Right renal pelvis (tissue), 4 donors: ENCODE measurements around the gene MFSD11. TPM values are rescaled to one million over a fixed set of nuclear protein-coding genes. Genes with fewer than 3 reads are reported as not detected.

Source experiments
- DNase-seq, 4 donors: peaks; one replicate each; pipeline ENCODE4 v3.0.0-alpha.2; 2013; ENCODE audit warnings: low read depth in 4 of 4, low spot score in 3 of 4, missing footprints in 1 of 4
- polyA plus RNA-seq, 4 donors: library from polyadenylated mRNA; unstranded; fragments of 120-200 nt; gene quantifications; one replicate each; pipeline ENCODE4 v1.2.1, GENCODE V29; 2013; ENCODE audit not compliant: insufficient read length in 4 of 4

MFSD11 gene
- polyA plus RNA-seq, 4 donors = 24.4 to 28.3 (median 26.6) TPM

- no peak for DNase-seq
Observed at GRCh38 chr17:76826330-76827068, 88.6 kb downstream of the MFSD11 start.

GRCh38 chr17:76827736-76828135 is 89.8 kb downstream of the MFSD11 start:
- DNase-seq = no peak

Other genes starting within 250 kb of the MFSD11 start
- gene RHBDF2, start 236.7 kb upstream of the MFSD11 start, polyA plus RNA-seq = 1 to 10 TPM; 5.8 to 9.5 (median 6.8) TPM
- 10 to 100 TPM; 15.1 to 17.4 (median 15.4) TPM for gene CYGB, start 200.4 kb upstream of the MFSD11 start, polyA plus RNA-seq
- gene PRCD, start 198.1 kb upstream of the MFSD11 start, polyA plus RNA-seq = 1 to 10 TPM; 2.7 to 4.0 (median 3.4) TPM
- 10 to 100 TPM; 11.4 to 14.8 (median 12.3) TPM for gene ST6GALNAC2, start 152.3 kb upstream of the MFSD11 start, polyA plus RNA-seq
- gene ST6GALNAC1, start 94.4 kb upstream of the MFSD11 start, polyA plus RNA-seq = under 1 TPM; 0.24 to 0.37 (median 0.32) TPM
- gene MXRA7, start 27.2 kb upstream of the MFSD11 start, polyA plus RNA-seq = 100 to 1,000 TPM; 107 to 127 (median 118) TPM
- 10 to 100 TPM; 18.9 to 24.1 (median 21.3) TPM for gene JMJD6, start 11.5 kb upstream of the MFSD11 start, polyA plus RNA-seq
- 10 to 100 TPM; 43.5 to 48.4 (median 44.7) TPM for gene METTL23, start 11.3 kb upstream of the MFSD11 start, polyA plus RNA-seq
- gene SRSF2, start 788 bp upstream of the MFSD11 start, polyA plus RNA-seq = 100 to 1,000 TPM; 361 to 455 (median 424) TPM
- 1 to 10 TPM; 1.4 to 2.4 (median 1.6) TPM for gene MGAT5B, start 130.3 kb downstream of the MFSD11 start, polyA plus RNA-seq